Activated T-cell treated with anti-CD3 and anti-CD28 coated beads, Interleukin-2, amount 50 U/mL, for 4 hours (primary cell): ENCODE measurements around the gene MEGF9. TPM values are rescaled to one million over a fixed set of nuclear protein-coding genes. Genes with fewer than 3 reads are reported as not detected.
"Not testable (repeated sequence)": the region's sequence is repeated elsewhere in the genome, so short reads cannot be mapped to it uniquely, and the experiment has no call there.

Experiments
- ATAC-seq, 2 donors: fragments of 200-7000 bp; cut with Tn5 transposase; one replicate each; pipeline ENCODE4 v1.10.0; 2021
- DNase-seq: peaks from one replicate; pipeline ENCODE4 v3.0.0-alpha.2; 2020
- H3K27me3 Mint-ChIP-seq: one replicate; pipeline ENCODE4 v1.8.0; 2021; ENCODE audit warnings: low read depth, mixed read lengths
- H3K36me3 Mint-ChIP-seq: one replicate; pipeline ENCODE4 v1.8.0; 2022; ENCODE audit warnings: mixed read lengths; ENCODE audit not compliant: insufficient read depth
- H3K4me1 Mint-ChIP-seq: one replicate; pipeline ENCODE4 v1.8.0; 2021; ENCODE audit warnings: low read depth, mixed read lengths
- H3K4me3 Mint-ChIP-seq: one replicate; pipeline ENCODE4 v1.8.0; 2021; ENCODE audit warnings: mild to moderate bottlenecking, moderate library complexity, mixed read lengths
- H3K9me3 Mint-ChIP-seq: one replicate; pipeline ENCODE4 v1.8.0; 2021; ENCODE audit warnings: mixed read lengths
- total RNA-seq, 3 donors: library from RNA; stranded (reverse); gene quantifications; one replicate each; pipeline ENCODE4 v1.2.1, GENCODE V29; 2021

MEGF9 gene
- total RNA-seq, 3 donors from 2014 or later, result 3.1 to 4.2 (median 3.4) TPM

GRCh38 chr9:120562861-120563443, 151.3 kb downstream of the MEGF9 start:
- ATAC-seq (no peak), DNase-seq (no peak)
- peaks cover 3% of the 10 kb centered on the region for H3K4me1 Mint-ChIP-seq
- no peaks in the 10 kb centered on the region for H3K9me3 Mint-ChIP-seq
- H3K4me3 Mint-ChIP-seq, result no peak overlapping the region
- H3K27me3 Mint-ChIP-seq, result no peaks in the 10 kb centered on the region
- H3K36me3 Mint-ChIP-seq, result peaks cover 52% of the 10 kb centered on the region

DNA sequence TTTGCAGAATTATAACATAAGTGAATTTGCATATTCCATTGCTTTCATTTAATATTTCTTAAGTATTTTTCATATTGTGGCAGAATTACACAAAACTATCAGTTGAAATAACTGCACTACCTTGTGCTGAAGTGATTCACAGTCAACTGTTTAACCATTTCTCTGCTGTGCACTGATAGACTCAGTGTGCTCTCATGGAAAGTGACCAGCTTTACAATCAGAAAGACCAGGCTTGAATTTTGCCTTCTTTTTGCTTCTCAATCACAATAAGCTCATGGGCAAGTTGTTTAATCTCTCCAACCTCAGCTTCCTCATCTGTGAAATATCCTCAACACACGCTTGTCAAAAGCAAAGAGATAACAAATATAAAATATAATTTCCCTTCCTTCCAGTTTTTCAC, 152.6 kb downstream of the MEGF9 start:
- DNase-seq (no peak), ATAC-seq (no peak)
- no peak overlapping the region for H3K4me3 Mint-ChIP-seq
- peaks cover 42% of the 10 kb centered on the region for H3K36me3 Mint-ChIP-seq
- peaks cover 5% of the 10 kb centered on the region for H3K4me1 Mint-ChIP-seq
- no peaks in the 10 kb centered on the region for H3K27me3 Mint-ChIP-seq
- no peaks in the 10 kb centered on the region for H3K9me3 Mint-ChIP-seq

GRCh38 chr9:120559546-120559945, 154.7 kb downstream of the MEGF9 start:
- ATAC-seq, result no peak
- H3K9me3 Mint-ChIP-seq, result no peaks in the 10 kb centered on the region
- H3K4me1 Mint-ChIP-seq, result peaks cover 5% of the 10 kb centered on the region
- H3K4me3 Mint-ChIP-seq, result no peak overlapping the region
- peaks cover 36% of the 10 kb centered on the region for H3K36me3 Mint-ChIP-seq
- no peaks in the 10 kb centered on the region for H3K27me3 Mint-ChIP-seq
- no peak for DNase-seq

DNA sequence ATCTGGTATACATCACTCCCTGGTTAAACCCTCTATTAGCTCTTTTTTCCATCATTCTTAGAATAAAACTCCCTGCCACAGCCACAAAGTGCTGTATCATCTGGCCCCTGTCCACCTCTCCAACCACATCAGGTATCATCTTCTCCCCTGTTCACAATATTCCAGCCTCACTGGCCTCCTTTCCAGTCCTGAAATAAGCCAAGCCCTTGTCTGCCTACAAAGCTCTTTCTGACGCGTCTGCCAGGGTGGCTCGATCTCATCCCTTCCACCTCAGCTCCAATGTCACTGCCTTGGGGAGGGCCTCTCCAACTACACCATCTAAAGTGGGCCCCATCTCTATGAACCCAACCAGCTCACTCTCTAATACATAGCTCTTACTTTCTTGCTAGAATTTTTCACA, 155.8 kb downstream of the MEGF9 start:
- peaks cover 5% of the 10 kb centered on the region for H3K4me1 Mint-ChIP-seq
- H3K9me3 Mint-ChIP-seq, result no peaks in the 10 kb centered on the region
- ATAC-seq (no peak), DNase-seq (no peak)
- H3K27me3 Mint-ChIP-seq, result no peaks in the 10 kb centered on the region
- no peak overlapping the region for H3K4me3 Mint-ChIP-seq
- peaks cover 35% of the 10 kb centered on the region for H3K36me3 Mint-ChIP-seq

DNA sequence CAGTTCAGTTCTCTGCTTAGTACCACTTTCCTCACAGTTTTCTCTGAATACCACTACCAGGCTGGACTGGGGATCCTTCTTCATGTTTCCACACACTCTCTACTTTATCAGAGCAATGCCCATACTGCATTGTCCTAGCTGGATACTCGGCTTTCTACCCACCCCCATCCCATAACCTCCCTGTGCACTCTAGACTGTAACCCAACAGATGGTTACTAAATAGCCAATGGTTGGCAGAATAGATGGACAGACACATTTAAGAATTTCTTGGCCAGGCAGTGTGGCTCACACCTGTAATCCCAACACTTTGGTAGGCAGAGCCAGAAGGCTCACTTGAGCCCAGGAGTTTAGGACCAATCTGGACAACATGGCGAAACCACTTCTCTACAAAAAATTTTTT, 157.1 kb downstream of the MEGF9 start:
- Mint-ChIP-seq H3K27me3 (no peaks in the 10 kb centered on the region), H3K9me3 (no peaks in the 10 kb centered on the region), H3K36me3 (peaks cover 31% of the 10 kb centered on the region), H3K4me3 (no peak overlapping the region), H3K4me1 (peaks cover 5% of the 10 kb centered on the region)
- ATAC-seq (no peak), DNase-seq (no peak)

DNA sequence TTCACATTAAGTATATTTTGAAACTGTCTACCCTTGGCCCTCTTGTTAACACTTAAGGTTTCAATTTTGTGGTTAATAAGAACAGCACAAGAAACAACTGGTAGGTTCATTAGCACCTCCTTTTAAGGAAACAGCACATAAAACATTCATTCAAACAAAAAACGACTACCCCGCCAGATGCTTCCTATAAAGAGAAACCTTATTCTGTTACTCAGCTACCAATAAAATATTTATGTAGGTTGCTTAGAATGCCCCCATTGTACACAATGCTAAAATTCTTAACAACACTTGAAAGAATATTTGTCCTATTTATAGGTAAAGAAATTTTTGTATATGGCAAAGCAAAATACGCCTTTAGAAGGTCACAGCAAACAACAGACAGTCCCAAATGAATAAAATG, 157.5 kb downstream of the MEGF9 start:
- Mint-ChIP-seq H3K4me3 (no peak overlapping the region), H3K4me1 (peaks cover 5% of the 10 kb centered on the region), H3K27me3 (no peaks in the 10 kb centered on the region), H3K9me3 (no peaks in the 10 kb centered on the region), H3K36me3 (peaks cover 28% of the 10 kb centered on the region)
- ATAC-seq, result no peak
- no peak for DNase-seq

DNA sequence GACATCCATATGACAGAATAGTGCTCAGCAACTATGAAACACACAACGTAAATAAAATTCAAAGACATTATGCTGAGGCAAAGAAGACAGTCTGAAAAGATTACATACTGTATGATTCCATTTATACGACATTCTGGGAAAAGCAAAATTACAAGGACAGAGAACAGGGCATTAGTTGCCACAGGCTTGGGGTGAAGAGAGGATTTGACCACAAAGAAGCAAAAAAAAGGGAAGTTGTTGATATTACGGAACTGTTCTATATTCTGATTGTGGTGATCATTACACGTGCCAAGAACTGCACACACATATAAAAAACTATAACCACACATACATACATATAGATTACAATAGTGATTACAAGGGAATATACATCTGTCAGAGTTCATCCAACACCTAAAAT, 158.4 kb downstream of the MEGF9 start:
- ATAC-seq (no peak), DNase-seq (no peak)
- Mint-ChIP-seq H3K4me1 (peaks cover 5% of the 10 kb centered on the region), H3K27me3 (no peaks in the 10 kb centered on the region), H3K4me3 (no peak overlapping the region), H3K36me3 (peaks cover 37% of the 10 kb centered on the region), H3K9me3 (no peaks in the 10 kb centered on the region)

GRCh38 chr9:120552210-120552704, 162.0 kb downstream of the MEGF9 start:
- ATAC-seq, result not testable (repeated sequence)

More at GRCh38 chr9:120552210-120552704, 162.0 kb downstream of the MEGF9 start:
- not testable (repeated sequence) for H3K4me3 Mint-ChIP-seq, H3K27me3 Mint-ChIP-seq, DNase-seq, H3K9me3 Mint-ChIP-seq, H3K4me1 Mint-ChIP-seq
- H3K36me3 Mint-ChIP-seq, result peaks cover 34% of the 10 kb centered on the region

Other genes starting within 250 kb of the MEGF9 start
- gene CDK5RAP2, start 134.3 kb downstream of the MEGF9 start, total RNA-seq, result 10 to 100 TPM; 34.2 to 36.2 (median 35.1) TPM
- gene FBXW2, start 78.9 kb upstream of the MEGF9 start, total RNA-seq, result 10 to 100 TPM; 66.7 to 72.7 (median 66.9) TPM
- 10 to 100 TPM; 64.3 to 75.9 (median 73.3) TPM for gene PSMD5, start 128.5 kb upstream of the MEGF9 start, total RNA-seq
- 10 to 100 TPM; 59.2 to 75.1 (median 64.8) TPM for gene PHF19, start 162.7 kb upstream of the MEGF9 start, total RNA-seq
- gene TRAF1, start 212.3 kb upstream of the MEGF9 start, total RNA-seq, result 100 to 1,000 TPM; 256 to 343 (median 265) TPM